Measurements from ENCODE around the gene LAMC2.

LAMC2 gene

DNA sequence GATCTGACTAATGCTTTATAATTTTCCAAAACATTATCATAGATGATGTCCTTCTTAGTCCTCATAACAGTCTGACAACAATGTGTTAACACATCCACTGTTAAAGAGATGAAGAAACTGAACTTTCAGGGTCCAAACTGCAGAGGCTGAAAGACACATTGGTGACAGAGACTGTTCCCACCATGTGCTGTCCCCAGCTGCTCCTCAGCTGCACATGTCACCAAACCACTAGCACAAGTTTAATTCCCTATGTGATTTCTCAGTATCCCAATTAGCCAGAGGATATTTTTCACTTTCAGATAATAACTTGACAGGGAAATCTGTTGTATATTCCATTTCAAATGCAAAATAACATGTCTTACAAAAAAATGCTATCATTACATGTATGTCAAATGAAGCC is 24.6 kb downstream of the LAMC2 start:
- Histone ChIP-seq H2AFZ (ENCODE audit: low read depth) (no peak overlapping the region), H3K4me2 (no peak overlapping the region), H4K20me1 (ENCODE audit: insufficient read depth) (no peaks in the 10 kb centered on the region), H3K79me2 (ENCODE audit: insufficient read depth, low read depth) (no peaks in the 10 kb centered on the region), H3K27ac (no peak overlapping the region), H3K4me3 (IDR thresholded peaks at IDR 0.05; ENCODE audit: insufficient read depth, low read depth, low read length) (no peak overlapping the region), H3K36me3 (ENCODE audit: insufficient read depth) (no peaks in the 10 kb centered on the region), H3K27me3 (ENCODE audit: insufficient read depth, low read depth) (no peaks in the 10 kb centered on the region), H3K4me1 (ENCODE audit: low read depth, poor library complexity, severe bottlenecking) (peaks cover 13% of the 10 kb centered on the region), H3K9ac (no peak overlapping the region)
- TF ChIP-seq, protein P1, sequence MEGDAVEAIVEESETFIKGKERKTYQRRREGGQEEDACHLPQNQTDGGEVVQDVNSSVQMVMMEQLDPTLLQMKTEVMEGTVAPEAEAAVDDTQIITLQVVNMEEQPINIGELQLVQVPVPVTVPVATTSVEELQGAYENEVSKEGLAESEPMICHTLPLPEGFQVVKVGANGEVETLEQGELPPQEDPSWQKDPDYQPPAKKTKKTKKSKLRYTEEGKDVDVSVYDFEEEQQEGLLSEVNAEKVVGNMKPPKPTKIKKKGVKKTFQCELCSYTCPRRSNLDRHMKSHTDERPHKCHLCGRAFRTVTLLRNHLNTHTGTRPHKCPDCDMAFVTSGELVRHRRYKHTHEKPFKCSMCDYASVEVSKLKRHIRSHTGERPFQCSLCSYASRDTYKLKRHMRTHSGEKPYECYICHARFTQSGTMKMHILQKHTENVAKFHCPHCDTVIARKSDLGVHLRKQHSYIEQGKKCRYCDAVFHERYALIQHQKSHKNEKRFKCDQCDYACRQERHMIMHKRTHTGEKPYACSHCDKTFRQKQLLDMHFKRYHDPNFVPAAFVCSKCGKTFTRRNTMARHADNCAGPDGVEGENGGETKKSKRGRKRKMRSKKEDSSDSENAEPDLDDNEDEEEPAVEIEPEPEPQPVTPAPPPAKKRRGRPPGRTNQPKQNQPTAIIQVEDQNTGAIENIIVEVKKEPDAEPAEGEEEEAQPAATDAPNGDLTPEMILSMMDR (conservative IDR thresholded peaks at IDR 0.05; ENCODE audit: low read depth, low read length): no peak

DNA sequence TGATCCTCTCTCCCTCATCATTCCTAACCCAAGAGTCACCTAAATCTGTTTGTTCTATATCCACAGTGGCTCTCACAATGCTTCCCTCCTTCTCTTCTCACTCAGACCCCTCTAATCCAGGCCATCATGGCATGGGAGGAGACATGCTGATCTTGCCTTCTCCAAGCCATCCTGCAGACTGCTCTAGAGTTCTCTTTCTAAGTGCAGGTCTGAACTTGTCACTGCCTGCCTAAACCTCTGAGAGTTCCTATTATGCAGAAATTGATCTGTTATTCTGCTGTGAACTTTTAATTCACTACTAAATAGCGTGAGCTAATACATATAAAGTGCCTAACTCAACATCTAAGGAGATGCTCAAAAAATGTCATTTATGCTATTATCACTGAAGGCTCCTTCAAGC is 26.8 kb downstream of the LAMC2 start:
- no peaks in the 10 kb centered on the region for H3K79me2 ChIP-seq (ENCODE audit: insufficient read depth, low read depth)
- H2AFZ ChIP-seq (ENCODE audit: low read depth): no peak overlapping the region
- no peak overlapping the region for H3K4me3 ChIP-seq (IDR thresholded peaks at IDR 0.05; ENCODE audit: insufficient read depth, low read depth, low read length)
- no peak overlapping the region for H3K4me2 ChIP-seq
- H3K36me3 ChIP-seq (ENCODE audit: insufficient read depth): no peaks in the 10 kb centered on the region
- H3K9ac ChIP-seq: no peak overlapping the region
- peaks cover 13% of the 10 kb centered on the region for H3K4me1 ChIP-seq (ENCODE audit: low read depth, poor library complexity, severe bottlenecking)
- H3K27ac ChIP-seq: no peak overlapping the region
- TF ChIP-seq, protein P1 (conservative IDR thresholded peaks at IDR 0.05; ENCODE audit: low read depth, low read length): no peak
- no peaks in the 10 kb centered on the region for H4K20me1 ChIP-seq (ENCODE audit: insufficient read depth)
- no peaks in the 10 kb centered on the region for H3K27me3 ChIP-seq (ENCODE audit: insufficient read depth, low read depth)

DNA sequence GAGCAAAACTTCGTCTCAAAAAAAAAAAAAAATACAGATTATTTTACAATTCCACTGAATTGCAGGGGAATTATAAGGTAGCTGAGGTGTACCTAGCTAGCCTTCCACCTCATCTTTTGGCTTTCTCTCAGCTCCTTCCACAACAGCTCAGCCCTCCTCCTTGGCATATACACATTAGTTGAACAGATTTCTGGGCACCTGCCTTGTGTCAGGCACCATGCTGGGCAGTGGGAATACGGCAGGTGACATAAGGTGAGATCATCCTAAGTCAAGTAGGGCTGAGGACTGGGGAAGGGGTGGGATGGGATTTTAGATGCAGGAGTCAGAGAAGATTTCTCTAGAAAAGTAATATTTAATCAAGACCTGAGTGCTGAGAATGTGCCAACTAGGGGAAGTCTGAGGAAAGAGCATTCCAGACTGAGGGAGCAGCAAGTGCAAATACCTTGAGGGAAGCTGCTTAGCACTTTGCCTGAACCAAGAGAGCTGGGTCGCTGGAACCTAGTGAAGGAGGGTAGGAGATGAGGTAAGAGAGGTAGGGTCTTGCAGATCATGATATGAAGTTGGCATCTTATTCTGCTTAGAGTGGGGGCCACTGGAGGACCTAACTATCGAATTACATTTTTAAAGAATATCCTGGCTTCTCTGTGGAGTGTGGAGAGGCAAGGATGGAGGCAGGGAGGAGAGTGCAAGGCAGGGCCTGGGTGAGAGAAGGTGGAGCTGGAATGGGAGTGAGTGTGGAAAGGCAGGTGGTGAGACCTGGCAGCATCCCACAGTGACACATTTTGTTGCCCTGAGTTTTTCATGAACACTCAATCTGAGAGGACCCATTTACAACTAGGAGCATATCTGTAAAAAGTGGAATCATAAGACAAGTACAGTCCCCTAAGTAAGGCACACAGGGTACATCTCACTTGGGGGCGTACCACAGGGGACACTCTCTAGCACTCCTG is 28.2 kb downstream of the LAMC2 start:
- TF ChIP-seq, protein P1 (conservative IDR thresholded peaks at IDR 0.05; ENCODE audit: low read depth, low read length): no peak
- Histone ChIP-seq H3K9ac (no peak overlapping the region), H3K36me3 (ENCODE audit: insufficient read depth) (no peaks in the 10 kb centered on the region), H2AFZ (ENCODE audit: low read depth) (no peak overlapping the region), H3K79me2 (ENCODE audit: insufficient read depth, low read depth) (no peaks in the 10 kb centered on the region), H3K27ac (no peak overlapping the region), H4K20me1 (ENCODE audit: insufficient read depth) (no peaks in the 10 kb centered on the region), H3K27me3 (ENCODE audit: insufficient read depth, low read depth) (no peaks in the 10 kb centered on the region), H3K4me1 (ENCODE audit: low read depth, poor library complexity, severe bottlenecking) (peaks cover 10% of the 10 kb centered on the region), H3K4me3 (IDR thresholded peaks at IDR 0.05; ENCODE audit: insufficient read depth, low read depth, low read length) (no peak overlapping the region), H3K4me2 (no peak overlapping the region)

DNA sequence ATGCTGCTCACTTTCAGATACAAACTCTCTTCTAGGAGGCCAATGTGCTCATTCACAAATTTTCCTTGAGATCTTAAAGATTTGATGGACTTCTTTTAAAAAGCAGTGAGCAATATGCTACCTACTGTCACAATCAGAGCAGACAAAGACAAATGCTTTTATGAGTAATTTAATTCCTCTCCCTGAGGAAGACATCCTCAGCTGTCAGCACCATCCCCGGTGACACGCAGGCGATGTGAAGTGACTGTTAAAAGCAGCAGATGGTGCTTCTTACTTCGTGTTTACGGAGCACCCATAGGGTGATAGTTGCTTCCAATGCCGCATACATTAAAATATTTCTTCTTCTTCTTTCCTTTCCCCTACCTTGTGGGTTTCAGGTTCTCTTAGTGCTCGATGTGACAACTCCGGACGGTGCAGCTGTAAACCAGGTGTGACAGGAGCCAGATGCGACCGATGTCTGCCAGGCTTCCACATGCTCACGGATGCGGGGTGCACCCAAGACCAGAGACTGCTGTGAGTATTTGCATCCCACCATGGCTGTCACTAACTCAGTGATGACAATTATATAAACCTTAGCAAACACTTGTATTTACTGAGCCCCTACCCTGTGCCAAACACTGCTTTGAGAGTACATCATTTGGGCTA is 29.1 kb downstream of the LAMC2 start:
- Histone ChIP-seq H3K79me2 (ENCODE audit: insufficient read depth, low read depth) (no peaks in the 10 kb centered on the region), H3K27me3 (ENCODE audit: insufficient read depth, low read depth) (no peaks in the 10 kb centered on the region), H3K27ac (no peak overlapping the region), H3K9ac (no peak overlapping the region), H2AFZ (ENCODE audit: low read depth) (no peak overlapping the region), H4K20me1 (ENCODE audit: insufficient read depth) (no peaks in the 10 kb centered on the region), H3K4me1 (ENCODE audit: low read depth, poor library complexity, severe bottlenecking) (peaks cover 1% of the 10 kb centered on the region), H3K36me3 (ENCODE audit: insufficient read depth) (no peaks in the 10 kb centered on the region), H3K4me2 (no peak overlapping the region), H3K4me3 (IDR thresholded peaks at IDR 0.05; ENCODE audit: insufficient read depth, low read depth, low read length) (no peak overlapping the region)
- TF ChIP-seq, protein P1 (conservative IDR thresholded peaks at IDR 0.05; ENCODE audit: low read depth, low read length): no peak

Data from KMS-11 (cell line).